ENCODE results near the gene MORF4L1. TPM values are rescaled to one million over a fixed set of nuclear protein-coding genes. Genes with fewer than 3 reads are reported as not detected.
"Not testable (repeated sequence)": the region's sequence is repeated elsewhere in the genome, so short reads cannot be mapped to it uniquely, and the experiment has no call there.

MORF4L1 gene
- 280 and 289 TPM in 2 replicates for total RNA-seq

GRCh38 chr15:78872155-78872971 lies at the start of gene MORF4L1:
Gene MORF4L1 (plus strand): TSS chr15:78872890. CDS start chr15:78873018, 128 bp downstream.
- peak within 1 kb of the TSS; percentile 100 for H3K27ac Mint-ChIP-seq
- peaks cover 19% of the 10 kb centered on the region for H3K36me3 Mint-ChIP-seq (ENCODE audit: low read depth)
- H3K9me3 Mint-ChIP-seq = no peaks in the 10 kb centered on the region
- peaks cover 31% of the 10 kb centered on the region for H3K4me1 Mint-ChIP-seq
- peak within 1 kb of the TSS; percentile 96 for H3K4me3 Mint-ChIP-seq
- H3K27me3 Mint-ChIP-seq = no peaks in the 10 kb centered on the region
- intact Hi-C loops (cut with micrococcal nuclease) = loop anchor here (5.0 to 10.0 kb wide), 3 partner anchors 115 to 1102 kb away; partner anchors contain the start of genes BCL2A1 and IREB2
- DNase-seq = peak; percentile 99

GRCh38 chr15:78828920-78829319 lies 43.8 kb upstream of the MORF4L1 start:
- Mint-ChIP-seq H3K9me3 (no peaks in the 10 kb centered on the region), H3K4me1 (no peaks in the 10 kb centered on the region), H3K27ac (no peak overlapping the region), H3K4me3 (no peak overlapping the region), H3K36me3 (ENCODE audit: low read depth) (no peaks in the 10 kb centered on the region), H3K27me3 (peaks cover 17% of the 10 kb centered on the region)
- DNase-seq = no peak
- intact Hi-C loops (cut with micrococcal nuclease) = no loop called here

GRCh38 chr15:78830514-78831228 lies 42.0 kb upstream of the MORF4L1 start:
- Mint-ChIP-seq H3K36me3 (ENCODE audit: low read depth) (no peaks in the 10 kb centered on the region), H3K9me3 (no peaks in the 10 kb centered on the region), H3K4me3 (peak overlapping the region; percentile 44), H3K27me3 (peaks cover 17% of the 10 kb centered on the region), H3K4me1 (no peaks in the 10 kb centered on the region), H3K27ac (no peak overlapping the region)
- no peak for DNase-seq
- intact Hi-C loops (cut with micrococcal nuclease) = no loop called here

- no peak overlapping the region for H3K27ac Mint-ChIP-seq
- intact Hi-C loops (cut with micrococcal nuclease) = no loop called here
- no peaks in the 10 kb centered on the region for H3K4me1 Mint-ChIP-seq
- no peaks in the 10 kb centered on the region for H3K9me3 Mint-ChIP-seq
- H3K36me3 Mint-ChIP-seq (ENCODE audit: low read depth) = no peaks in the 10 kb centered on the region
- H3K4me3 Mint-ChIP-seq = peak overlapping the region; percentile 23
- DNase-seq = no peak
- H3K27me3 Mint-ChIP-seq = peaks cover 24% of the 10 kb centered on the region
Measured at GRCh38 chr15:78831229-78832207, 41.2 kb upstream of the MORF4L1 start.

- intact Hi-C loops (cut with micrococcal nuclease) = no loop called here
- peaks cover 23% of the 10 kb centered on the region for H3K27me3 Mint-ChIP-seq
Measured at GRCh38 chr15:78836333-78836732, 36.4 kb upstream of the MORF4L1 start.

GRCh38 chr15:78837131-78837530 lies 35.6 kb upstream of the MORF4L1 start:
- Mint-ChIP-seq H3K4me3 (no peak overlapping the region), H3K27me3 (peaks cover 18% of the 10 kb centered on the region)

More at GRCh38 chr15:78836333-78836732, 36.4 kb upstream of the MORF4L1 start:
- H3K9me3 Mint-ChIP-seq = no peaks in the 10 kb centered on the region
- H3K4me1 Mint-ChIP-seq = peaks cover 7% of the 10 kb centered on the region
- H3K27ac Mint-ChIP-seq = no peak overlapping the region
- no peak overlapping the region for H3K4me3 Mint-ChIP-seq
- no peaks in the 10 kb centered on the region for H3K36me3 Mint-ChIP-seq (ENCODE audit: low read depth)
- no peak for DNase-seq

GRCh38 chr15:78837543-78837942 lies 35.1 kb upstream of the MORF4L1 start:
- H3K36me3 Mint-ChIP-seq (ENCODE audit: low read depth) = no peaks in the 10 kb centered on the region
- no peak overlapping the region for H3K27ac Mint-ChIP-seq
- intact Hi-C loops (cut with micrococcal nuclease) = no loop called here
- no peak overlapping the region for H3K4me3 Mint-ChIP-seq
- no peak for DNase-seq
- H3K4me1 Mint-ChIP-seq = peaks cover 7% of the 10 kb centered on the region
- peaks cover 15% of the 10 kb centered on the region for H3K27me3 Mint-ChIP-seq
- H3K9me3 Mint-ChIP-seq = no peaks in the 10 kb centered on the region

More at GRCh38 chr15:78837131-78837530, 35.6 kb upstream of the MORF4L1 start:
- Mint-ChIP-seq H3K36me3 (ENCODE audit: low read depth) (no peaks in the 10 kb centered on the region), H3K27ac (no peak overlapping the region), H3K4me1 (peaks cover 7% of the 10 kb centered on the region), H3K9me3 (no peaks in the 10 kb centered on the region)
- intact Hi-C loops (cut with micrococcal nuclease) = no loop called here
- DNase-seq = no peak

- peaks cover 8% of the 10 kb centered on the region for H3K27me3 Mint-ChIP-seq
- H3K9me3 Mint-ChIP-seq = no peaks in the 10 kb centered on the region
- intact Hi-C loops (cut with micrococcal nuclease) = no loop called here
- H3K4me1 Mint-ChIP-seq = peaks cover 7% of the 10 kb centered on the region
- H3K27ac Mint-ChIP-seq = no peak overlapping the region
- no peak for DNase-seq
- H3K36me3 Mint-ChIP-seq (ENCODE audit: low read depth) = no peaks in the 10 kb centered on the region
- no peak overlapping the region for H3K4me3 Mint-ChIP-seq
Measured at GRCh38 chr15:78838489-78838888, 34.2 kb upstream of the MORF4L1 start.

GRCh38 chr15:78839151-78839550 lies 33.5 kb upstream of the MORF4L1 start:
- H3K27me3 Mint-ChIP-seq; DNase-seq; H3K27ac Mint-ChIP-seq; intact Hi-C loops (cut with micrococcal nuclease); H3K4me1 Mint-ChIP-seq; H3K4me3 Mint-ChIP-seq; H3K36me3 Mint-ChIP-seq (ENCODE audit: low read depth); H3K9me3 Mint-ChIP-seq: not testable (repeated sequence)

GRCh38 chr15:78840661-78841375 lies 31.9 kb upstream of the MORF4L1 start:
- no peak overlapping the region for H3K4me3 Mint-ChIP-seq
- no peaks in the 10 kb centered on the region for H3K36me3 Mint-ChIP-seq (ENCODE audit: low read depth)
- H3K27ac Mint-ChIP-seq = peak overlapping the region; percentile 65
- H3K27me3 Mint-ChIP-seq = peaks cover 10% of the 10 kb centered on the region
- DNase-seq = no peak
- peaks cover 7% of the 10 kb centered on the region for H3K4me1 Mint-ChIP-seq
- intact Hi-C loops (cut with micrococcal nuclease) = no loop called here
- no peaks in the 10 kb centered on the region for H3K9me3 Mint-ChIP-seq

GRCh38 chr15:78841376-78841706 lies 31.3 kb upstream of the MORF4L1 start:
- Mint-ChIP-seq H3K4me3 (no peak overlapping the region), H3K9me3 (no peaks in the 10 kb centered on the region), H3K27ac (peak overlapping the region; percentile 52), H3K36me3 (ENCODE audit: low read depth) (no peaks in the 10 kb centered on the region), H3K4me1 (peaks cover 7% of the 10 kb centered on the region), H3K27me3 (peaks cover 5% of the 10 kb centered on the region)
- intact Hi-C loops (cut with micrococcal nuclease) = no loop called here
- DNase-seq = no peak

- H3K36me3 Mint-ChIP-seq (ENCODE audit: low read depth) = no peaks in the 10 kb centered on the region
- peaks cover 7% of the 10 kb centered on the region for H3K4me1 Mint-ChIP-seq
- H3K27me3 Mint-ChIP-seq = peaks cover 4% of the 10 kb centered on the region
- DNase-seq = no peak
- no peak overlapping the region for H3K4me3 Mint-ChIP-seq
- H3K9me3 Mint-ChIP-seq = no peaks in the 10 kb centered on the region
- intact Hi-C loops (cut with micrococcal nuclease) = no loop called here
- H3K27ac Mint-ChIP-seq = no peak overlapping the region
Measured at GRCh38 chr15:78841891-78842290, 30.8 kb upstream of the MORF4L1 start.

GRCh38 chr15:78842519-78842918 lies 30.2 kb upstream of the MORF4L1 start:
- Mint-ChIP-seq H3K27ac (no peak overlapping the region), H3K4me1 (peaks cover 7% of the 10 kb centered on the region), H3K27me3 (peaks cover 3% of the 10 kb centered on the region), H3K36me3 (ENCODE audit: low read depth) (no peaks in the 10 kb centered on the region), H3K9me3 (no peaks in the 10 kb centered on the region), H3K4me3 (no peak overlapping the region)
- intact Hi-C loops (cut with micrococcal nuclease) = no loop called here
- no peak for DNase-seq

All from activated CD4-positive, alpha-beta T cell treated with anti-CD3 and anti-CD28 coated beads, Interleukin-2, amount 10 ng/mL, durations not matched to agents 24 days and 14 days (primary cell).